GM12878 (cell line): ENCODE data around the gene SMTNL2.

Source experiments
- DPF2 ChIP-seq: fragments of 450-650 bp; IDR thresholded peaks from 2 replicates; pipeline ENCODE4 v1.6.1; 2017; ENCODE audit warnings: mild to moderate bottlenecking
- FOS ChIP-seq: IDR thresholded peaks from 3 replicates; pipeline ENCODE4 v1.6.1; 2011; ENCODE audit warnings: borderline replicate concordance; ENCODE audit not compliant: insufficient read length; ENCODE audit errors: extremely low read depth
- IRF4 ChIP-seq: IDR thresholded peaks from 2 replicates; pipeline ENCODE4 v1.6.1; 2011; ENCODE audit warnings: low read depth, low read length
- JUND ChIP-seq: IDR thresholded peaks from 2 replicates; pipeline ENCODE4 v1.6.1; 2012; ENCODE audit warnings: low read depth, mild to moderate bottlenecking, low read length, improper control_type of control experiment, moderate library complexity
- RFX5 ChIP-seq: IDR thresholded peaks from 2 replicates; pipeline ENCODE4 v1.6.1; 2011; ENCODE audit warnings: low read depth, low read length, improper control_type of control experiment
- TF ChIP-seq, protein P1 (sequence below): IDR thresholded peaks from 2 replicates; pipeline ENCODE4 v1.6.1; 2012; ENCODE audit warnings: mild to moderate bottlenecking, low read depth, low read length
- TF ChIP-seq, protein P2 (sequence below), 3 experiments: IDR thresholded peaks in 2 of 3; conservative IDR thresholded peaks in 1 of 3; 2 replicates each; pipeline ENCODE4 v1.5.1; 2011; ENCODE audit warnings: low read depth in 3 of 3, low read length in 3 of 3, mild to moderate bottlenecking in 3 of 3, control low read depth in 2 of 3, moderate library complexity in 2 of 3, inconsistent platforms in 1 of 3, mixed read lengths in 1 of 3; ENCODE audit not compliant: control insufficient read depth in 2 of 3, insufficient read depth in 1 of 3; ENCODE audit errors: extremely low read depth in 1 of 3

DNA sequence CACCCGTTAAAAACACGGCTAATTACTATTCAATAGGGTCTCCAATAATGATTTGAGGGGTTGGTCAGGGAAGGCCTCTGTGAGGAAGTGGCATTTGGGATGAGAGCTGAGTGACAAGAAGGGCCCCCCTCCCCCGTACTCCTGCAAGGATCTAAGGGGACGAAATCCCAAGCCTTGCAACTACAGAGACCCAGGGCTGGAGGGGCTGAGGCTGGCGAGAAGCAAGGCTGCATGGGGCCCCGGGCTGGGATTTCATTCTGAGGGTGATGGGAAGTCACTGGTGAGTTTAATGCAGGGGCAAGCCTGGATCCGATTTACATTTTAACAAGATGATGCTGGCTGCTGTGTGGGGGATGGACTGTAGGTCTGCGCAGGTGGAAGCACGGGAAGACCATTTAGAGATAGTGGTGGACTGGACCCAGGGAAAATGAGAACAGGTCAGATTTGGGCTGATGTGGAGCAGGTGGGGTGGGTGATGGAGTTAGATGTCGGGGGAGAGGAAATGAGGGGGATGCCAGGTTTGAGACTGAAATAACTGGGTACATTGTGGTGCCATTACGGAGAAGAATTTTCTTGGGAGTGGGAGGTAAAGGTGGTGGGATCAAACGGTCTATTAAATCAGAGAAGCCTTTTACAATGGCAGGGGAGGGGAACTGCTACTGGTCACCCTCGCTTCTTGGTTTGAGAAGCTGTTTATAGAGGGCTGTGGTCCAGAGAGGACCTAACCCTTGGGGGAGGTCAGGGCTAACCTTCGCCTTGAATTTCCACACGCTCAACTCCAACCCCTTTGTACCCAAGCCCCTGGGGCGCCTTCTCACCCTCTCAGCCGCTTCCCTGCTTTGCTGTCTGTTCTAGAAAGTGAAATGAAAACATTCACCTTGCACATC, 28.2 kb upstream of the SMTNL2 start:
- TF ChIP-seq IRF4 (no peak), DPF2 (no peak), RFX5 (no peak), JUND (no peak), FOS (no peak)
- TF ChIP-seq, protein P1, sequence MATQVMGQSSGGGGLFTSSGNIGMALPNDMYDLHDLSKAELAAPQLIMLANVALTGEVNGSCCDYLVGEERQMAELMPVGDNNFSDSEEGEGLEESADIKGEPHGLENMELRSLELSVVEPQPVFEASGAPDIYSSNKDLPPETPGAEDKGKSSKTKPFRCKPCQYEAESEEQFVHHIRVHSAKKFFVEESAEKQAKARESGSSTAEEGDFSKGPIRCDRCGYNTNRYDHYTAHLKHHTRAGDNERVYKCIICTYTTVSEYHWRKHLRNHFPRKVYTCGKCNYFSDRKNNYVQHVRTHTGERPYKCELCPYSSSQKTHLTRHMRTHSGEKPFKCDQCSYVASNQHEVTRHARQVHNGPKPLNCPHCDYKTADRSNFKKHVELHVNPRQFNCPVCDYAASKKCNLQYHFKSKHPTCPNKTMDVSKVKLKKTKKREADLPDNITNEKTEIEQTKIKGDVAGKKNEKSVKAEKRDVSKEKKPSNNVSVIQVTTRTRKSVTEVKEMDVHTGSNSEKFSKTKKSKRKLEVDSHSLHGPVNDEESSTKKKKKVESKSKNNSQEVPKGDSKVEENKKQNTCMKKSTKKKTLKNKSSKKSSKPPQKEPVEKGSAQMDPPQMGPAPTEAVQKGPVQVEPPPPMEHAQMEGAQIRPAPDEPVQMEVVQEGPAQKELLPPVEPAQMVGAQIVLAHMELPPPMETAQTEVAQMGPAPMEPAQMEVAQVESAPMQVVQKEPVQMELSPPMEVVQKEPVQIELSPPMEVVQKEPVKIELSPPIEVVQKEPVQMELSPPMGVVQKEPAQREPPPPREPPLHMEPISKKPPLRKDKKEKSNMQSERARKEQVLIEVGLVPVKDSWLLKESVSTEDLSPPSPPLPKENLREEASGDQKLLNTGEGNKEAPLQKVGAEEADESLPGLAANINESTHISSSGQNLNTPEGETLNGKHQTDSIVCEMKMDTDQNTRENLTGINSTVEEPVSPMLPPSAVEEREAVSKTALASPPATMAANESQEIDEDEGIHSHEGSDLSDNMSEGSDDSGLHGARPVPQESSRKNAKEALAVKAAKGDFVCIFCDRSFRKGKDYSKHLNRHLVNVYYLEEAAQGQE, result no peak
- TF ChIP-seq, protein P2, sequence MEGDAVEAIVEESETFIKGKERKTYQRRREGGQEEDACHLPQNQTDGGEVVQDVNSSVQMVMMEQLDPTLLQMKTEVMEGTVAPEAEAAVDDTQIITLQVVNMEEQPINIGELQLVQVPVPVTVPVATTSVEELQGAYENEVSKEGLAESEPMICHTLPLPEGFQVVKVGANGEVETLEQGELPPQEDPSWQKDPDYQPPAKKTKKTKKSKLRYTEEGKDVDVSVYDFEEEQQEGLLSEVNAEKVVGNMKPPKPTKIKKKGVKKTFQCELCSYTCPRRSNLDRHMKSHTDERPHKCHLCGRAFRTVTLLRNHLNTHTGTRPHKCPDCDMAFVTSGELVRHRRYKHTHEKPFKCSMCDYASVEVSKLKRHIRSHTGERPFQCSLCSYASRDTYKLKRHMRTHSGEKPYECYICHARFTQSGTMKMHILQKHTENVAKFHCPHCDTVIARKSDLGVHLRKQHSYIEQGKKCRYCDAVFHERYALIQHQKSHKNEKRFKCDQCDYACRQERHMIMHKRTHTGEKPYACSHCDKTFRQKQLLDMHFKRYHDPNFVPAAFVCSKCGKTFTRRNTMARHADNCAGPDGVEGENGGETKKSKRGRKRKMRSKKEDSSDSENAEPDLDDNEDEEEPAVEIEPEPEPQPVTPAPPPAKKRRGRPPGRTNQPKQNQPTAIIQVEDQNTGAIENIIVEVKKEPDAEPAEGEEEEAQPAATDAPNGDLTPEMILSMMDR (IDR thresholded peaks at IDR 0.05 in 2 of 3, conservative IDR thresholded peaks at IDR 0.05 in 1 of 3; ENCODE audit: control insufficient read depth in 2 of 3, extremely low read depth in 1 of 3, insufficient read depth in 1 of 3, low read depth in 3 of 3, low read length in 3 of 3), result no peak
